Stimulated activated naive CD4-positive, alpha-beta T cell (primary cell): ENCODE results near the gene FLRT2.

Experiments
- DNase-seq, 6 experiments: peaks; one replicate each; lab custom pipeline; 2025; lab: John Stamatoyannopoulos, UW

Gene FLRT2

DNA sequence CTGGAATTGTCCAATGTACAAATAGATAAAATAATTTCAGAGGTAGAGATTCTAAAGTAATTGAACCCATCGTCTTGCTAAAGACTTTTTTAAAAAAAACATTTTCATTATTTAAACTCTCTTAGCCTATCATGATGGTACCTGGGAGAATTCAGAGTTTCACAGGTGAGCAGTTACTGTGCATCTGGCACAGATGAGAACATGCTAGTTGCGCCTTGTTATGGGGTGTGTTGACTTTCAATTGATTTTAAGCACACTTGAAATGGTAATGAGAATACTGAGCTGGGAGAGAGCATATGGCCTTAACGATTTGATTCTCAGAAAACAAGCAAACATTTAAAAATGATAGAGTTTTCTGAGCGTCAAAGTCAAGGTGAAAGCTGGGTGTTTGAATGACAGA lies 66.6 kb downstream of the FLRT2 start:
- no peak for DNase-seq

- no peak for DNase-seq
These were observed 67.8 kb downstream of the FLRT2 start for GRCh38 chr14:85597701-85598100.

DNA sequence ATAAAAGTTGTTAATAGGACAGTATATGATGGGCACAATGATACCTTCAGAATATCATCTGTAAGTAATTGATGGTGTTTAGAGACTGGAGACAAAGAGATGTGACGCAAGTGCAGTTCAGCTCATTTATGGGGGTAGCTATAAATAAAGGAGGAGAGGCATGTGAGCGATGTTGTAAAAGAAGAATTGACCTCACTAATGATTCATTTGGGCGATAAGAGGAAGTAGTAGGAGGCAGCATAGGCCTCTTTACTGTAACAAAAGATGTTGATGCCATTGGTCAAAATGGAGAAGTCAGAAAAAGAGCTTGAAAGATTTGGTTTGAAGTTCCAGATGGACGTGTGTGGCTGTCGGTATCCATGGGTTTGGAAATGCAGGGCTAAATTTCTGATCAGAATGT lies 70.0 kb downstream of the FLRT2 start:
- no peak for DNase-seq

DNA sequence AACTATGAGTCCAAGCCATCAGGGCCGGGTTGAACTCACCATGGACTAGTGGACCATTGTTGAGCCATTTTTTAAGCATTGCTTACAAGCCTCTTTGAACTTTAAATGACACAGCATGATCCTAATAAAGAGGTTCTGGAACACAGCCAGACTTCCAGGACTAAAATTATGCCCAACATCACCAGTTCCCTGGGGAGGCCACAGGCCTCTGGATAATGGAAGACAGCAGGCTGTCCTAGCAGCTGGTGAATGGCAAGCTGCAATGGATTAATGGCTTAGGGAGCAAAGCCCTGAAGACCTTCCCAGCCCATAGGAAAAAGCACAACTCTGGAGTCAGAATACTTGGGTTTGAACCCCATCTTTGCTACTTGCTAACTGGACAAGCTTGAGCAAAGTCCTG lies 71.3 kb downstream of the FLRT2 start:
- no peak for DNase-seq

DNA sequence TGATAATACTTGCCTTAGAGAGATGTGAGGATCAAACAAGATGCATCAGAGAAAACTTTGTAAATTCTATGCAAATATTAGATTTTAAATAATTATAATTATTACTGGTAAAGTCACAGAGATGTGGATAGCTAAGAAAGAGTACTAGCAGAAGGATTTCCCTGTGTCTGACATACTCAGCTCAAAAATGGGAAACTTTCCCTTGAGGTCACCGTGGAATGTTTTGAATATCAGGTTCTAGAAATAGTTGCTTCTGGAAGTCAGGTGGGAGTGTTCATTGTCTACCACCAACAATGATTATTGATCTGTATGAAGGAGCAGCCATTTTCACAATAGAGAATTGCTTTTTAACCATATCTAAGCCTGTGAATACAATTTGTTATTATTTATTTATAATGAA lies 71.7 kb downstream of the FLRT2 start:
- DNase-seq: no peak

- DNase-seq: no peak
These were observed 72.4 kb downstream of the FLRT2 start for GRCh38 chr14:85602345-85602744.

DNA sequence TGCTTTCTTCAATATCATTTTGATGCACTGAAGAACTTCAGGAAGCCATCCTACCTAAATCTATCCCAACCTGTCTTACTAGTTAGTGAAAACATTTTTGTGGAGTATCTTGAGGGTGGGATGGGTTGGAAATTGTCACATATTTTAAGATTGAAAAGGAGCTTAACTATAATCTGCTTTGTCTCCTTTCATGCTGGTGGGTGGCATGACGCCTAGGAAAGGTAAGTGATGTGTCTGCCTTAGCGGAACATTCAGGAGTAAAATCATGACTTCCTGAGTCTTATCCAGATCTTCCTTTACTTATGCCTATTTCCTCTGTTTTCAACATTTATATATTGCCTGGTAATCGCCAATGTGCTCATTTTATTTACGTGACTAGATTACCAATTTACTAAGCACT lies 74.1 kb downstream of the FLRT2 start:
- DNase-seq: no peak

DNA sequence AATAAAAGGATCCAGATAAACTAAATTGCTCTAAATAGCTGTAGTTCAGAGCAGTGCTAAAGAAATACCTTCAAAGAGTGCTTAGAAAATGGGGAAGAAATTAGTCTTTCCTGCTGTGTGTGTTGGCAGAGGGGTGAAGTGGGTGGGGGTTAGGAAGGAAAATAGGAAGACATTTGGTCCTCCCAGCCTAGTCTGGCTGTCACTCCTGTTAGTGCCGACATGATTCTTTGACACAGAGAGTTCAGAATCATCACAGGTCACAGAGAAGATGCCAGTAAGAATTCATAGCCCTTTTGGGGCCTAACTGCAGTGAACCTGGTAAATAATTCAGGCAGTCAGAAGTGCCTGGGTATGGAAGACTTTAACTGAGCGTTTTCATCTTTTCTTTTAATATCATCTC lies 74.8 kb downstream of the FLRT2 start:
- DNase-seq: no peak

GRCh38 chr14:85607651-85608081 lies 77.7 kb downstream of the FLRT2 start:
- no peak for DNase-seq

- DNase-seq: no peak
These were observed 83.6 kb downstream of the FLRT2 start for GRCh38 chr14:85613496-85613895.

GRCh38 chr14:85616386-85616885 lies 86.5 kb downstream of the FLRT2 start:
- DNase-seq: no peak

- DNase-seq: no peak
These were observed 86.9 kb downstream of the FLRT2 start for GRCh38 chr14:85616886-85617285.

DNA sequence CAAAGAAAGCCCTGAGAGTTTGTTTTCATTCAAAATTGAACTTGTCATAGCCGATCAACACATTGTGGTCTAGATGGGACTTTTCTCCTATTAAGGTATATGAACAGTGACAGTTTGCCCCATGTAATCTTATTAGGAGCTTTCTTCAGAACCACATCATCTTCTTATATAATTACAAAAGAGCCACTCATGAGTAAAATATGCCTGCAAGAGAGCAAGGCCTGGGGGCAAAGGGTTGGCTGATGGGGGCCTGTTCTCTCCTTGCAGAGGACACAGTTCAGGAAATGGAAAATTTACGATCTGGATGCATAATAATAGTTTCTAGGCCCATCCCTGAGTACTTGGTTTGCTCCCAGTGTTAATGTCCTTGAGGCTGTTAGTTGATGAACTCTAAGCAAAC lies 87.8 kb downstream of the FLRT2 start:
- DNase-seq: no peak

- DNase-seq: no peak
These were observed 88.4 kb downstream of the FLRT2 start for GRCh38 chr14:85618390-85618789.

DNA sequence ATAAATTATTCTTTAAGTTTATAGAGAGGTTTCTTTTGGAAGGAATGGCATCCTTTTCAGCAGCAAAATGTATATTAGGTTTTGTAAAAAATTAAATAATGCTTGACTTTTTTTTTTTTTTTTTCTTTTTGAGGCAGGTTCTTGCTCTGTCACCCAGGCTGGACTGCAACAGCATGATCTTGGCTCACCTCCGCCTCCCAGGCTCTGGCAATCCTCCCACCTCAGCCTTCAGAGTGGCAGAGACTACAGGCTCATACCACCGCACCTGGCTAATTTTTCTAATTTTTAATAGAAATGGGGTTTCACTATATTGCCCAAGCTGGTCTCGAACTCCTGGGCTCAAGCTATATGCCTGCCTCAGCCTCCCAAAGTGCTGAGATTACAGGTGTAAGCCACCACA lies 89.0 kb downstream of the FLRT2 start:
- DNase-seq: no peak

DNA sequence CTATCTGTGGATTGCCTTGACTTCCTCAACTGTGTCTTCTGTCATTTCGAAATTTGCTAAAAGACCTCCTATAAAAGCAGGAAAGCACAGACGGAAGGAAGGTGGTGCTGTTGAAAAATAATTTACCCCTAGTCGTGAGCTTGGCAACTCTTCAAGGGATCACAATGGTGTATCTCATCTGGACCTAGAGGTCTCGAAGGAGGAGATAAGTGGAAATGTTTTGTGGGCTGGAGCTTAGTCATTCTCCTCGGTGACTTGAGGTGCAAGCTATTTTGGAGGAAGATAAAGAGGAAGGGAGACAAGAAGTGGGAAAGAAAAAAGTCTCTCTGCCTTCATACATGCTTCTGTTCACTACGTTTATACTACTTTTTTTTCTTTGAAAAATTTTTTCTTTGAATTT lies 89.9 kb downstream of the FLRT2 start:
- DNase-seq: no peak

DNA sequence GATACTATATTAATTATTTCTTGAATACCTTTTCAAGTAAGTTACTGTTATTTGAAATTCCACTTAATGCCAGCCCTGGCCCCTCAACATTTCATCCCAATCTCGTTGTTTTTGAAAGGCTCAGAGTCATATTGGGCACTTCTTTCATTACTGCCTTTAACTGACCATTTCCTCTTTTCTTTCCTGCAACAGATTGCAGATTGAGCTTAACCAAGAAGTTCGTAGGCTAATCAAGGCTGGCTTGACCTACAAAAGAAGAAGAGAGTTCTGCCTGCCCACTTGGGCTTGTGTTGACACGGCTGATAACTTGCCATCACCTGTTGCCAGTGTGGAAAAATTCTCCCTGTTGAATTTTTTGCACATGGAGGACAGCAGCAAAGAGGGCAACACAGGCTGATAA lies 91.0 kb downstream of the FLRT2 start:
- no peak for DNase-seq

GRCh38 chr14:85622106-85622505 lies 92.2 kb downstream of the FLRT2 start:
- DNase-seq: no peak

DNA sequence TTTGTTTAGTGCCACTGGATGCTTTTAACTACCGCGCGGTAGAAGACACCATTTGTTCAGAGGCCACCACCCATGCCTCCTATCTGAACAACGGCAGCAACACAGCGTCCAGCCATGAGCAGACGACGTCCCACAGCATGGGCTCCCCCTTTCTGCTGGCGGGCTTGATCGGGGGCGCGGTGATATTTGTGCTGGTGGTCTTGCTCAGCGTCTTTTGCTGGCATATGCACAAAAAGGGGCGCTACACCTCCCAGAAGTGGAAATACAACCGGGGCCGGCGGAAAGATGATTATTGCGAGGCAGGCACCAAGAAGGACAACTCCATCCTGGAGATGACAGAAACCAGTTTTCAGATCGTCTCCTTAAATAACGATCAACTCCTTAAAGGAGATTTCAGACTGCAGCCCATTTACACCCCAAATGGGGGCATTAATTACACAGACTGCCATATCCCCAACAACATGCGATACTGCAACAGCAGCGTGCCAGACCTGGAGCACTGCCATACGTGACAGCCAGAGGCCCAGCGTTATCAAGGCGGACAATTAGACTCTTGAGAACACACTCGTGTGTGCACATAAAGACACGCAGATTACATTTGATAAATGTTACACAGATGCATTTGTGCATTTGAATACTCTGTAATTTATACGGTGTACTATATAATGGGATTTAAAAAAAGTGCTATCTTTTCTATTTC lies 93.2 kb downstream of the FLRT2 start:
- no peak for DNase-seq

DNA sequence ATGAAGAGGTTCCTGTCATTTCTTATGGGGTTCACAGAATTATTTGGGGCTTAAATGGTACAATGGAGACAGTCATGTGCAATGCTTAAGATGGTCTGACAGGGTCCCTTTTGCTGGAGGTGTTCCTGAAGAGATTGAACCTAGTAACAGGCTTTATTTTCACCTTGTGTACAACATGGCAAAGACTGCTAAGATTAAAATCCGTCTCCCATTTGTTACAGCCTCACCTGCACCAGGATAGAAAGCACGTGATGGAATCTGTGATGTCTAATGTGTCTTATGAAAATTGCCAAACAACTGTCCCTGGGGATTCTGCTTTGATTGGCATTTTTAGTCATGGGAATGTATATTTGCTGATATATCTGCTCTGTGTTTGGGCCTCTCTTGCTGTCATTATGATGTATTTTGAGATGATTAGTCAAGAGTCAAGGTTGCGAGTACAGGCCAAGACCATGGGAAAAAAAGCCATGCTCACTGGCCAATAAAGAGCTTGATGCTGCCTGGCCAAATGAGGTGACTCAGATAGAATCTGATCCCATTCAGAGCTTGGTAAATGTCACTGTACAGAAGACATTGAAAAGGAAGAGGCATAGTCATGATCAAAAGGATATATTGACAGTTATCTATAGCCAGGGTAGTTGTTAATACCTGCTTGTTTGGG lies 96.1 kb downstream of the FLRT2 start:
- no peak for DNase-seq

- no peak for DNase-seq
These were observed 104.3 kb downstream of the FLRT2 start for GRCh38 chr14:85634205-85634604.

GRCh38 chr14:85644211-85644610 lies 114.3 kb downstream of the FLRT2 start:
- DNase-seq: no peak

GRCh38 chr14:85653029-85653428 lies 123.1 kb downstream of the FLRT2 start:
- no peak for DNase-seq
